Measurements from ENCODE around the gene TWIST1.

DNA sequence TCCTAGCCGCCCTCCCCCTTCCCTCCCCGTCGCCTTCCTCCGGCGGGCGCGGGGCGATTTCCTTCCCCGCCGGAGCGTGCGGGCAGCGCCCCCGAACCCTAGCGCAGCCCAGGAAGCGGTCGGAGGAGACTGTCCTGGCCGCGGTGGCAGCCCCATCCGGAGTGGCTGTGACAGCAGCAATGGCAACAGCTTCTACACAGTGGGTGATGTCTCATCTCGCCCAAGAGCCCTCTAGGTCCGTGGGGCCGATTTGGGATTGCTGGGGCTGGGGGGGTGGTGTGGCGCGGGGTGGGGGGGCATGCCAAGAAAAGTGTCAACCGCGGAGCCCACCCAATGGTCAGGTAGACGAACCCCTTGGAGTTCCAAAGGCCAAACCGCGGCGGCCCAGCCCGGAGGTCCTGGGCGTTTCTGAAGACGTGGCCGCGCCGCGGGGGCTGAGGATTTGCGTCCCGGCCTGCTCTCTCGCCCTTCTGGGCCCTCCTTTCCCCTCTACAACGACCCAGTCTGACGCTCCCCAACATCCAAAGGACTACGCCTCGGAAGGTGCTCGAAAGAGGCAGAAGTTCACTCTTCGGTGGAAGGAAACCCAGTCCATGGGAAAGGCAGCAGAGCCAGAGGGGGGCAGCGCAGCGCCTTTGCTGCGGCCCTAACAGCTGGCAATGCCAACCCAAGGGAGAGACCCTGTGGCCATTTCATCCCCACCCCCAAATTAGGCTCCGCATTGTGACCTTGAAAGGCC is 603 bp upstream of the TWIST1 start:
- TF ChIP-seq SIN3A (IDR thresholded peaks at IDR 0.05; ENCODE audit: borderline replicate concordance, insufficient read depth, low read depth, low read length) (no peak), REST (IDR thresholded peaks at IDR 0.05; ENCODE audit: insufficient read depth in 1 of 2, low read depth in 2 of 2, low read length in 1 of 2) (no peak)
